ENCODE results near the gene PPIL4. TPM values are rescaled to one million over a fixed set of nuclear protein-coding genes. Genes with fewer than 3 reads are reported as not detected.

Gene PPIL4
- total and polyA plus RNA-seq, 2 experiments from 2014 or later: 35.1 to 47.3 TPM

- TF ChIP-seq, protein P1, sequence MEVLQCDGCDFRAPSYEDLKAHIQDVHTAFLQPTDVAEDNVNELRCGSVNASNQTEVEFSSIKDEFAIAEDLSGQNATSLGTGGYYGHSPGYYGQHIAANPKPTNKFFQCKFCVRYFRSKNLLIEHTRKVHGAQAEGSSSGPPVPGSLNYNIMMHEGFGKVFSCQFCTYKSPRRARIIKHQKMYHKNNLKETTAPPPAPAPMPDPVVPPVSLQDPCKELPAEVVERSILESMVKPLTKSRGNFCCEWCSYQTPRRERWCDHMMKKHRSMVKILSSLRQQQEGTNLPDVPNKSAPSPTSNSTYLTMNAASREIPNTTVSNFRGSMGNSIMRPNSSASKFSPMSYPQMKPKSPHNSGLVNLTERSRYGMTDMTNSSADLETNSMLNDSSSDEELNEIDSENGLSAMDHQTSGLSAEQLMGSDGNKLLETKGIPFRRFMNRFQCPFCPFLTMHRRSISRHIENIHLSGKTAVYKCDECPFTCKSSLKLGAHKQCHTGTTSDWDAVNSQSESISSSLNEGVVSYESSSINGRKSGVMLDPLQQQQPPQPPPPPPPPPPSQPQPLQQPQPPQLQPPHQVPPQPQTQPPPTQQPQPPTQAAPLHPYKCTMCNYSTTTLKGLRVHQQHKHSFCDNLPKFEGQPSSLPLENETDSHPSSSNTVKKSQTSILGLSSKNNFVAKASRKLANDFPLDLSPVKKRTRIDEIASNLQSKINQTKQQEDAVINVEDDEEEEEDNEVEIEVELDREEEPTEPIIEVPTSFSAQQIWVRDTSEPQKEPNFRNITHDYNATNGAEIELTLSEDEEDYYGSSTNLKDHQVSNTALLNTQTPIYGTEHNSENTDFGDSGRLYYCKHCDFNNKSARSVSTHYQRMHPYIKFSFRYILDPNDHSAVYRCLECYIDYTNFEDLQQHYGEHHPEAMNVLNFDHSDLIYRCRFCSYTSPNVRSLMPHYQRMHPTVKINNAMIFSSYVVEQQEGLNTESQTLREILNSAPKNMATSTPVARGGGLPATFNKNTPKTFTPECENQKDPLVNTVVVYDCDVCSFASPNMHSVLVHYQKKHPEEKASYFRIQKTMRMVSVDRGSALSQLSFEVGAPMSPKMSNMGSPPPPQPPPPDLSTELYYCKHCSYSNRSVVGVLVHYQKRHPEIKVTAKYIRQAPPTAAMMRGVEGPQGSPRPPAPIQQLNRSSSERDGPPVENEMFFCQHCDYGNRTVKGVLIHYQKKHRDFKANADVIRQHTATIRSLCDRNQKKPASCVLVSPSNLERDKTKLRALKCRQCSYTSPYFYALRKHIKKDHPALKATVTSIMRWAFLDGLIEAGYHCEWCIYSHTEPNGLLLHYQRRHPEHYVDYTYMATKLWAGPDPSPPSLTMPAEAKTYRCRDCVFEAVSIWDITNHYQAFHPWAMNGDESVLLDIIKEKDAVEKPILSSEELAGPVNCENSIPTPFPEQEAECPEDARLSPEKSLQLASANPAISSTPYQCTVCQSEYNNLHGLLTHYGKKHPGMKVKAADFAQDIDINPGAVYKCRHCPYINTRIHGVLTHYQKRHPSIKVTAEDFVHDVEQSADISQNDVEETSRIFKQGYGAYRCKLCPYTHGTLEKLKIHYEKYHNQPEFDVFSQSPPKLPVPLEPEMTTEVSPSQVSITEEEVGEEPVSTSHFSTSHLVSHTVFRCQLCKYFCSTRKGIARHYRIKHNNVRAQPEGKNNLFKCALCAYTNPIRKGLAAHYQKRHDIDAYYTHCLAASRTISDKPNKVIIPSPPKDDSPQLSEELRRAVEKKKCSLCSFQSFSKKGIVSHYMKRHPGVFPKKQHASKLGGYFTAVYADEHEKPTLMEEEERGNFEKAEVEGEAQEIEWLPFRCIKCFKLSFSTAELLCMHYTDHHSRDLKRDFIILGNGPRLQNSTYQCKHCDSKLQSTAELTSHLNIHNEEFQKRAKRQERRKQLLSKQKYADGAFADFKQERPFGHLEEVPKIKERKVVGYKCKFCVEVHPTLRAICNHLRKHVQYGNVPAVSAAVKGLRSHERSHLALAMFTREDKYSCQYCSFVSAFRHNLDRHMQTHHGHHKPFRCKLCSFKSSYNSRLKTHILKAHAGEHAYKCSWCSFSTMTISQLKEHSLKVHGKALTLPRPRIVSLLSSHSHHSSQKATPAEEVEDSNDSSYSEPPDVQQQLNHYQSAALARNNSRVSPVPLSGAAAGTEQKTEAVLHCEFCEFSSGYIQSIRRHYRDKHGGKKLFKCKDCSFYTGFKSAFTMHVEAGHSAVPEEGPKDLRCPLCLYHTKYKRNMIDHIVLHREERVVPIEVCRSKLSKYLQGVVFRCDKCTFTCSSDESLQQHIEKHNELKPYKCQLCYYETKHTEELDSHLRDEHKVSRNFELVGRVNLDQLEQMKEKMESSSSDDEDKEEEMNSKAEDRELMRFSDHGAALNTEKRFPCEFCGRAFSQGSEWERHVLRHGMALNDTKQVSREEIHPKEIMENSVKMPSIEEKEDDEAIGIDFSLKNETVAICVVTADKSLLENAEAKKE (CRISPR knock-in tag; IDR thresholded peaks at IDR 0.05): no peak
- TF ChIP-seq STAT1 (IDR thresholded peaks at IDR 0.05; ENCODE audit: unreplicated experiment): no peak
Observed at GRCh38 chr6:149501201-149501600, 44.6 kb downstream of the PPIL4 start (continued).

DNA sequence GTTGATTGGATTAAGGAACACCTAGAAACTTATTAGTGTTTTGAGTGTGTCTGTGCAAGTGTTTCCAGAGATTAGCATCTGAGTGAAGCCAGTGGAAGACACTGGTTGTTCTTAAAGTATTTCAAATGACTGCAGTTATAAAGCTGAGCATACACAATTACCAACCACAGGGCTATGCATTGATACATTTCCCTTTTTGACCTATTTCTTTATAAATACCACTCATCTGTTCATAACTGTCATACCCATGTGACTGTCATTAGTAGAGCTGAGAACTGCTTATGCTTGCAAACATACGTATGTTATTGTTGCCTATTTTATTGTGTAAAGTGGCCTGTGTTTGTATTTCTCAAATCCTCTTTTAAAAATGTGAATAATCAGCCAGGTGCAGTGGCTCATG lies 45.7 kb downstream of the PPIL4 start:
- peaks cover 8% of the 10 kb centered on the region; the same call in 2 of the 3 replicates for H3K4me1 Mint-ChIP-seq
- Histone ChIP-seq H3K4me3 (no peak overlapping the region), H3K4me2 (no peak overlapping the region), H2AFZ (no peak overlapping the region), H3K4me1 (ENCODE audit: insufficient read depth) (no peaks in the 10 kb centered on the region), H3K27me3 (ENCODE audit: insufficient read depth) (no peaks in the 10 kb centered on the region), H3K36me3 (ENCODE audit: insufficient read depth) (0 out of 2 replicates have a peak, but pooled peaks cover under 1% of the 10 kb centered on the region), H4K20me1 (replicated peaks; ENCODE audit: insufficient read depth) (no peaks in the 10 kb centered on the region), H3K9me2 (ENCODE audit: insufficient read depth) (no peaks in the 10 kb centered on the region), H3F3A (replicated peaks; ENCODE audit: low read depth) (no peaks in the 10 kb centered on the region), H3K27ac (ENCODE audit: low read depth) (no peak overlapping the region), H3K79me2 (replicated peaks; ENCODE audit: insufficient read depth) (no peaks in the 10 kb centered on the region)
- no peak for ATAC-seq
- H3K27me3 Mint-ChIP-seq (ENCODE audit: insufficient read depth, low read depth, poor library complexity): peaks cover 2% of the 10 kb centered on the region
- DNase-seq (ENCODE audit: low spot score): no peak
- H3K4me3 Mint-ChIP-seq: no peak overlapping the region
- H3K9me3 Mint-ChIP-seq: no peaks in the 10 kb centered on the region; the same call in 2 of the 3 replicates
- no peak overlapping the region for H3K27ac Mint-ChIP-seq
- no peaks in the 10 kb centered on the region for H3K36me3 Mint-ChIP-seq (ENCODE audit: low read depth)
- TF ChIP-seq, protein P1 (CRISPR knock-in tag; IDR thresholded peaks at IDR 0.05): no peak
- TF ChIP-seq POLR2AphosphoS5 (IDR thresholded peaks at IDR 0.05; ENCODE audit: low read depth) (no peak), NANOG (IDR thresholded peaks at IDR 0.05; ENCODE audit: borderline replicate concordance) (no peak), REST (IDR thresholded peaks at IDR 0.05; ENCODE audit: unreplicated experiment) (no peak), EZH2phosphoT487 (IDR thresholded peaks at IDR 0.05; ENCODE audit: unreplicated experiment) (no peak)

Data from GM23338 (cell line).